Measurements from ENCODE around the gene ATG4B. TPM values are rescaled to one million over a fixed set of nuclear protein-coding genes. Genes with fewer than 3 reads are reported as not detected.
A peak's percentile ranks its signal among the peaks of the same experiment; 100 is the strongest.

ATG4B gene
- total and polyA plus RNA-seq, 2 of the 4 experiments (the other 2 are of a cell fraction), result 113 to 146 TPM

DNA sequence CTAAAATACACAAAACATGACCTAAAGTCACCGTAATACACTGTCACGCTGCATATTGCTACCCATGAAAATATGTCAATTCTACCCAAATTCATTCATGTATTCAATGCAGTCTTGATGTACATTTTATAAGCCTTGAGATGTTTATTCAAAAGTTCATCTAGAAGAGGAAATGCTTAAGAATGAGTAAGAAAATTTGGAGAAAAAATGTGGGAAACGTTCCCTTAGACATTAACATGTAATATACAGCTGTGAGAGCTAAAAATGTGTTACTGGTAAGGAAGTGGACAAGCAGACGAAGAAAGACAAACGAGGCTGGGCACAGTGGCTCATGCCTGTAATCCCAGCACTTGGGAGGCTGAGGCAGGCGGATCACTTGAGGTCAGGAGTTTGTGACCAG, 37.9 kb upstream of the ATG4B start:
- H4K5ac ChIP-seq (ENCODE audit: low read depth, low read length), result no peak overlapping the region
- H2BK5ac ChIP-seq (ENCODE audit: low read depth, low read length, poor library complexity, severe bottlenecking), result no peak overlapping the region
- ChIA-PET CTCF (interaction anchor here (1.3 kb wide), 1 partner anchor 95 kb away, joined by 3 read pairs; no protein-coding TSS in a partner anchor), POLR2A (ENCODE audit: unreplicated experiment) (no interaction called here)
- H3K4me2 ChIP-seq (ENCODE audit: low read depth, low read length), result no peak overlapping the region
- no peaks in the 10 kb centered on the region for H3K9me3 ChIP-seq (ENCODE audit: control insufficient read depth, insufficient read depth, low read length)
- dilution Hi-C loops (cut with HindIII; ENCODE audit: low sequenced_read_pairs, unreplicated experiment) (no loop called here), in situ Hi-C loops (cut with MboI; ENCODE audit: low sequenced_read_pairs) (no loop called here), intact Hi-C loops (cut with micrococcal nuclease) (no loop called here)
- no peak overlapping the region for H2AFZ ChIP-seq (replicated peaks; ENCODE audit: low read length, poor library complexity)
- H3K56ac ChIP-seq (ENCODE audit: extremely low read depth, insufficient read depth, low read length), result no peak overlapping the region
- no peak overlapping the region for H2AK9ac ChIP-seq (replicated peaks; ENCODE audit: low read depth, low read length, poor library complexity)
- no peak overlapping the region for H3K18ac ChIP-seq (ENCODE audit: low read depth, low read length)
- no peak overlapping the region for H4K8ac ChIP-seq (ENCODE audit: low read depth in 2 of 2, low read length in 2 of 2)
- no peak for TF ChIP-seq FOS (IDR thresholded peaks at IDR 0.05; ENCODE audit: low read depth, low read length)
- TF ChIP-seq, protein P1, sequence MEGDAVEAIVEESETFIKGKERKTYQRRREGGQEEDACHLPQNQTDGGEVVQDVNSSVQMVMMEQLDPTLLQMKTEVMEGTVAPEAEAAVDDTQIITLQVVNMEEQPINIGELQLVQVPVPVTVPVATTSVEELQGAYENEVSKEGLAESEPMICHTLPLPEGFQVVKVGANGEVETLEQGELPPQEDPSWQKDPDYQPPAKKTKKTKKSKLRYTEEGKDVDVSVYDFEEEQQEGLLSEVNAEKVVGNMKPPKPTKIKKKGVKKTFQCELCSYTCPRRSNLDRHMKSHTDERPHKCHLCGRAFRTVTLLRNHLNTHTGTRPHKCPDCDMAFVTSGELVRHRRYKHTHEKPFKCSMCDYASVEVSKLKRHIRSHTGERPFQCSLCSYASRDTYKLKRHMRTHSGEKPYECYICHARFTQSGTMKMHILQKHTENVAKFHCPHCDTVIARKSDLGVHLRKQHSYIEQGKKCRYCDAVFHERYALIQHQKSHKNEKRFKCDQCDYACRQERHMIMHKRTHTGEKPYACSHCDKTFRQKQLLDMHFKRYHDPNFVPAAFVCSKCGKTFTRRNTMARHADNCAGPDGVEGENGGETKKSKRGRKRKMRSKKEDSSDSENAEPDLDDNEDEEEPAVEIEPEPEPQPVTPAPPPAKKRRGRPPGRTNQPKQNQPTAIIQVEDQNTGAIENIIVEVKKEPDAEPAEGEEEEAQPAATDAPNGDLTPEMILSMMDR (conservative IDR thresholded peaks at IDR 0.05; ENCODE audit: low read depth, low read length), result no peak
- TF ChIP-seq MXI1 (IDR thresholded peaks at IDR 0.05; ENCODE audit: borderline replicate concordance, low read depth, low read length), result no peak
- TF ChIP-seq RCOR1 (IDR thresholded peaks at IDR 0.05; ENCODE audit: insufficient replicate concordance, low read length), result no peak
- no peak for TF ChIP-seq SMC3 (IDR thresholded peaks at IDR 0.05; ENCODE audit: low read depth, low read length)
- no peak for TF ChIP-seq MAZ (IDR thresholded peaks at IDR 0.05; ENCODE audit: borderline replicate concordance, low read depth, low read length)
- TF ChIP-seq, protein P2, sequence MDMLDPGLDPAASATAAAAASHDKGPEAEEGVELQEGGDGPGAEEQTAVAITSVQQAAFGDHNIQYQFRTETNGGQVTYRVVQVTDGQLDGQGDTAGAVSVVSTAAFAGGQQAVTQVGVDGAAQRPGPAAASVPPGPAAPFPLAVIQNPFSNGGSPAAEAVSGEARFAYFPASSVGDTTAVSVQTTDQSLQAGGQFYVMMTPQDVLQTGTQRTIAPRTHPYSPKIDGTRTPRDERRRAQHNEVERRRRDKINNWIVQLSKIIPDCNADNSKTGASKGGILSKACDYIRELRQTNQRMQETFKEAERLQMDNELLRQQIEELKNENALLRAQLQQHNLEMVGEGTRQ (IDR thresholded peaks at IDR 0.05; ENCODE audit: low read depth, low read length), result no peak
- no peak for TF ChIP-seq RAD21 (IDR thresholded peaks at IDR 0.05; ENCODE audit: low read length)
- no peak for TF ChIP-seq POLR2A (IDR thresholded peaks at IDR 0.05; ENCODE audit: low read depth, low read length)
- TF ChIP-seq MAFK (IDR thresholded peaks at IDR 0.05; ENCODE audit: low read depth, low read length), result no peak
- TF ChIP-seq NFE2L2 (IDR thresholded peaks at IDR 0.05; ENCODE audit: low read depth, low read length), result no peak
- TF ChIP-seq RFX5 (IDR thresholded peaks at IDR 0.05; ENCODE audit: low read depth, low read length), result no peak
- no peak for TF ChIP-seq BHLHE40 (IDR thresholded peaks at IDR 0.05; ENCODE audit: low read depth, low read length)
- TF ChIP-seq, protein P3, sequence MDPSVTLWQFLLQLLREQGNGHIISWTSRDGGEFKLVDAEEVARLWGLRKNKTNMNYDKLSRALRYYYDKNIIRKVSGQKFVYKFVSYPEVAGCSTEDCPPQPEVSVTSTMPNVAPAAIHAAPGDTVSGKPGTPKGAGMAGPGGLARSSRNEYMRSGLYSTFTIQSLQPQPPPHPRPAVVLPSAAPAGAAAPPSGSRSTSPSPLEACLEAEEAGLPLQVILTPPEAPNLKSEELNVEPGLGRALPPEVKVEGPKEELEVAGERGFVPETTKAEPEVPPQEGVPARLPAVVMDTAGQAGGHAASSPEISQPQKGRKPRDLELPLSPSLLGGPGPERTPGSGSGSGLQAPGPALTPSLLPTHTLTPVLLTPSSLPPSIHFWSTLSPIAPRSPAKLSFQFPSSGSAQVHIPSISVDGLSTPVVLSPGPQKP (IDR thresholded peaks at IDR 0.05; ENCODE audit: borderline replicate concordance, low read depth, low read length), result no peak
- peaks cover 35% of the 10 kb centered on the region for H3K36me3 ChIP-seq (ENCODE audit: control insufficient read depth, insufficient read depth, low read length)
- no peak overlapping the region for H3K14ac ChIP-seq (replicated peaks; ENCODE audit: low read depth, low read length)
- no peaks in the 10 kb centered on the region; the same call in 1 of the 2 replicates for H3K4me1 ChIP-seq (ENCODE audit: control insufficient read depth, insufficient read depth, low read length)
- H4K91ac ChIP-seq (ENCODE audit: insufficient read depth, low read depth, low read length), result no peak overlapping the region
- ATAC-seq (ENCODE audit: low read depth) (peak; percentile 37), DNase-seq (peak; percentile 34)
- H3K4me3 ChIP-seq (ENCODE audit: insufficient read depth, low read depth, low read length), result no peak overlapping the region
- no peaks in the 10 kb centered on the region for H3K27me3 ChIP-seq (ENCODE audit: control insufficient read depth, insufficient read depth, low read length)
- 80% methylated on average over 2 of the region's 6 CpGs; no CpG with 5 or more reads in 1 of the 2 experiments for WGBS, 2 experiments (ENCODE audit: extremely low coverage in 2 of 2, insufficient read length in 1 of 2)
- H3K27ac ChIP-seq (ENCODE audit: insufficient read depth, low read length), result no peak overlapping the region
- no peak overlapping the region for H2AK5ac ChIP-seq (ENCODE audit: low read depth, low read length)
- no peak overlapping the region for H3K4ac ChIP-seq (ENCODE audit: low read depth, low read length)
- no peak overlapping the region for H2BK20ac ChIP-seq (ENCODE audit: low read depth, low read length)
- no peak overlapping the region for H3K9ac ChIP-seq (ENCODE audit: low read depth, low read length)
- H2BK15ac ChIP-seq (ENCODE audit: low read depth, low read length), result no peak overlapping the region
- peaks cover 8 to 15% of the 10 kb centered on the region in 2 experiments; a peak in 2 of 4 replicates for H3K79me1 ChIP-seq (ENCODE audit: low read depth in 1 of 2, low read length in 2 of 2)
- H3K9me1 ChIP-seq (ENCODE audit: insufficient read depth, low read length), result no peaks in the 10 kb centered on the region
- no peaks in the 10 kb centered on the region for H4K20me1 ChIP-seq (ENCODE audit: insufficient read depth, low read length)
- H3K23ac ChIP-seq (ENCODE audit: low read depth, low read length), result no peak overlapping the region
- no TSS peak for BruUV-seq (replicated peaks)
- no peak overlapping the region for H2BK120ac ChIP-seq (ENCODE audit: low read depth, low read length)
